HepG2 (cell line): ENCODE data around the gene ZNF217. TPM values are rescaled to one million over a fixed set of nuclear protein-coding genes. Genes with fewer than 3 reads are reported as not detected.
A peak's percentile ranks its signal among the peaks of the same experiment; 100 is the strongest.

Experiments
- ARNT2 ChIP-seq: sonication (generic); formaldehyde crosslinking; IDR thresholded peaks from 2 replicates; pipeline ENCODE4 v1.8.0; 2022; ENCODE audit warnings: mild to moderate bottlenecking, low read depth, missing genetic modification reagents, moderate library complexity
- ELK4 ChIP-seq: sonication (generic); formaldehyde crosslinking; IDR thresholded peaks from 2 replicates; pipeline ENCODE4 v1.9.0; 2021; ENCODE audit warnings: missing genetic modification reagents, borderline replicate concordance
- FOXK1 ChIP-seq: sonication (generic); formaldehyde crosslinking; IDR thresholded peaks from 2 replicates; pipeline ENCODE4 v1.4.0; 2020; ENCODE audit warnings: low read depth, missing genetic modification reagents, borderline replicate concordance
- HOMEZ ChIP-seq: IDR thresholded peaks from 2 replicates; pipeline ENCODE4 v1.6.1; 2016; ENCODE audit warnings: low read depth
- JUN ChIP-seq: sonication (generic); formaldehyde crosslinking; IDR thresholded peaks from 2 replicates; pipeline ENCODE4 v1.4.0; 2020; ENCODE audit warnings: mild to moderate bottlenecking, missing genetic modification reagents
- MAFF ChIP-seq: IDR thresholded peaks from 2 replicates; pipeline ENCODE4 v1.6.1; 2011; ENCODE audit warnings: low read depth, low read length, improper control_type of control experiment
- MIER2 ChIP-seq: IDR thresholded peaks from 2 replicates; pipeline ENCODE4 v1.6.1; 2016; ENCODE audit warnings: missing biosample characterization, missing genetic modification reagents
- NFYC ChIP-seq: IDR thresholded peaks from 2 replicates; pipeline ENCODE4 v1.6.1; 2016; ENCODE audit warnings: missing genetic modification reagents, missing compliant biosample characterization
- PATZ1 ChIP-seq: sonication (generic); formaldehyde crosslinking; IDR thresholded peaks from 2 replicates; pipeline ENCODE4 v1.4.0; 2020; ENCODE audit warnings: missing genetic modification reagents
- PRDM15 ChIP-seq: sonication (generic); formaldehyde crosslinking; IDR thresholded peaks from 2 replicates; pipeline ENCODE4 v1.4.0; 2020; ENCODE audit warnings: missing genetic modification reagents
- RAD21 ChIP-seq: fragments of 450-650 bp; formaldehyde crosslinking; IDR thresholded peaks from 2 replicates; pipeline ENCODE4 v1.5.0; 2020; ENCODE audit warnings: mild to moderate bottlenecking
- RARA ChIP-seq: IDR thresholded peaks from 2 replicates; pipeline ENCODE4 v1.6.1; 2016; ENCODE audit warnings: missing genetic modification reagents, missing compliant biosample characterization
- RFX1 ChIP-seq: fragments of 450-650 bp; IDR thresholded peaks from 2 replicates; pipeline ENCODE4 v1.6.1; 2017
- TOE1 ChIP-seq: sonication (generic); formaldehyde crosslinking; IDR thresholded peaks from 2 replicates; pipeline ENCODE4 v1.4.0; 2020; ENCODE audit warnings: mild to moderate bottlenecking, missing genetic modification reagents
- ZIK1 ChIP-seq: sonication (generic); formaldehyde crosslinking; IDR thresholded peaks from 2 replicates; pipeline ENCODE4 v1.5.0; 2020; ENCODE audit warnings: mild to moderate bottlenecking, low read depth, missing genetic modification reagents, borderline replicate concordance
- ZNF280B ChIP-seq: sonication (generic); formaldehyde crosslinking; IDR thresholded peaks from 2 replicates; pipeline ENCODE4 v1.5.0; 2020; ENCODE audit warnings: missing genetic modification reagents, mild to moderate bottlenecking, borderline replicate concordance
- ZNF414 ChIP-seq: sonication (generic); formaldehyde crosslinking; IDR thresholded peaks from 2 replicates; pipeline ENCODE4 v1.5.0; 2020; ENCODE audit warnings: missing genetic modification reagents
- ZZZ3 ChIP-seq: sonication (generic); formaldehyde crosslinking; IDR thresholded peaks from 2 replicates; pipeline ENCODE4 v1.4.0; 2020; ENCODE audit warnings: missing genetic modification reagents, mild to moderate bottlenecking, borderline replicate concordance
- polyA plus RNA-seq, 8 experiments: library from polyadenylated mRNA; depleted of rRNA in 3 of 8; stranded (reverse) in 7 of 8; unstranded in 1 of 8; fragments of >200 nt; fragmentation: Illumina TruSeq in 4 of 8; extraction: Trizol in 4 of 8; gene quantifications; 2 replicates each; pipeline versions ENCODE4 v1.2.1 to v1.2.3, GENCODE V29; 2011 to 2016; ENCODE audit warnings: low read depth in 4 of 8, missing spikeins in 1 of 8, mixed read lengths in 1 of 8; ENCODE audit not compliant: insufficient read depth in 1 of 8
- total RNA-seq, 5 experiments: library from RNA; depleted of rRNA; stranded (reverse); fragments of >200 nt; fragmentation: Illumina TruSeq; extraction: Trizol; gene quantifications; 2 replicates each; pipeline ENCODE4 v1.2.3, GENCODE V29; 2016; ENCODE audit warnings: low read depth in 1 of 5

The ZNF217 gene
- total and polyA plus RNA-seq, 2 of the 13 experiments (the other 11 are each of a cell fraction or from before 2014, with no cell fraction given), result 22.3 to 29.8 TPM

GRCh38 chr20:53579581-53580375 lies 13.9 kb downstream of the ZNF217 start (continued):
- TF ChIP-seq ZIK1 (CRISPR knock-in tag) (peak; percentile 38; the same call in 1 of the 2 replicates), HOMEZ (CRISPR knock-in tag) (peak; percentile 86; the same call in 1 of the 2 replicates), RARA (CRISPR knock-in tag) (peak; percentile 96), MAFF (peak; percentile 24; the same call in 1 of the 2 replicates), PATZ1 (CRISPR knock-in tag) (peak; percentile 95), RFX1 (no peak), ARNT2 (CRISPR knock-in tag) (peak; percentile 89), ZZZ3 (CRISPR knock-in tag) (no peak), MIER2 (CRISPR knock-in tag) (peak; percentile 85; the same call in 1 of the 2 replicates), ELK4 (CRISPR knock-in tag) (no peak), PRDM15 (peak; percentile 99), NFYC (CRISPR knock-in tag) (no peak; the same call in 1 of the 2 replicates), RAD21 (CRISPR knock-in tag) (peak; percentile 71), ZNF414 (CRISPR knock-in tag) (no peak), TOE1 (CRISPR knock-in tag) (peak; percentile 75), FOXK1 (peak; percentile 96), JUN (CRISPR knock-in tag) (peak; percentile 85), ZNF280B (CRISPR knock-in tag) (no peak)
